Osteoblast (primary cell): ENCODE results near the gene STRIP2. TPM values are rescaled to one million over a fixed set of nuclear protein-coding genes. Genes with fewer than 3 reads are reported as not detected.

ENCODE experiments used
- DNase-seq: peaks from one replicate; pipeline ENCODE4 v3.0.0; 2011; ENCODE audit warnings: low spot score, mixed read lengths; ENCODE audit not compliant: insufficient read length; ENCODE audit errors: missing footprints
- H2AFZ ChIP-seq: 2 replicates; pipeline ENCODE4 v1.6.0; 2011; ENCODE audit warnings: mild to moderate bottlenecking, low read length
- H3K27ac ChIP-seq: 2 replicates; pipeline ENCODE4 v1.5.1; 2011; ENCODE audit warnings: mild to moderate bottlenecking, low read depth, low read length, moderate library complexity
- H3K27me3 ChIP-seq: 2 replicates; pipeline ENCODE4 v1.6.0; 2012; ENCODE audit warnings: mild to moderate bottlenecking, control low read depth, inconsistent platforms, low read length, moderate library complexity; ENCODE audit not compliant: insufficient read depth
- H3K36me3 ChIP-seq: 2 replicates; pipeline ENCODE4 v1.5.1; 2011; ENCODE audit warnings: mild to moderate bottlenecking, low read length, control low read depth, moderate library complexity; ENCODE audit not compliant: insufficient read depth
- H3K4me1 ChIP-seq: 2 replicates; pipeline ENCODE4 v1.5.1; 2011; ENCODE audit warnings: mild to moderate bottlenecking, low read length, control low read depth, moderate library complexity; ENCODE audit not compliant: insufficient read depth
- H3K4me2 ChIP-seq: 2 replicates; pipeline ENCODE4 v1.6.0; 2011; ENCODE audit warnings: mild to moderate bottlenecking, low read length; ENCODE audit not compliant: insufficient read depth
- H3K4me3 ChIP-seq: fragments of 200-600 bp; sonication (generic); 3 replicates; pipeline ENCODE4 v1.5.1; 2012; ENCODE audit warnings: mild to moderate bottlenecking, low read length, inconsistent platforms; ENCODE audit not compliant: insufficient read depth
- H3K79me2 ChIP-seq: 2 replicates; pipeline ENCODE4 v1.6.0; 2012; ENCODE audit warnings: mild to moderate bottlenecking, low read length, control low read depth, inconsistent platforms; ENCODE audit not compliant: insufficient read depth
- H3K9me3 ChIP-seq: 2 replicates; pipeline ENCODE4 v1.5.1; 2011; ENCODE audit warnings: low read depth, low read length, control low read depth
- H4K20me1 ChIP-seq: 2 replicates; pipeline ENCODE4 v1.6.0; 2012; ENCODE audit warnings: mild to moderate bottlenecking, low read length, control low read depth; ENCODE audit not compliant: insufficient read depth
- CTCF ChIP-seq: IDR thresholded peaks from 2 replicates; pipeline ENCODE4 v1.5.1; 2011; ENCODE audit warnings: mild to moderate bottlenecking, low read depth, low read length, moderate library complexity; ENCODE audit errors: extremely low read depth
- total RNA-seq: library from RNA; depleted of rRNA; stranded (reverse); fragments of >200 nt; gene quantifications from 2 replicates; pipeline ENCODE4 v1.2.3, GENCODE V29; 2012

Gene STRIP2
- 8.3 and 19.7 TPM in 2 replicates for total RNA-seq

GRCh38 chr7:129433847-129434674 is at the start of gene STRIP2:
Gene STRIP2 (plus strand): TSS chr7:129434432. CDS start chr7:129434473, 41 bp downstream.
- Histone ChIP-seq H3K27me3 (peaks cover 13% of the 10 kb centered on the region), H4K20me1 (no peaks in the 10 kb centered on the region), H3K4me1 (peaks cover 23% of the 10 kb centered on the region), H3K4me2 (peak within 1 kb of the TSS; percentile 87), H3K36me3 (no peaks in the 10 kb centered on the region), H2AFZ (peak within 1 kb of the TSS; percentile 91), H3K4me3 (peak within 1 kb of the TSS; percentile 76), H3K9me3 (no peaks in the 10 kb centered on the region), H3K27ac (peak within 1 kb of the TSS; percentile 45), H3K79me2 (peaks cover 23% of the 10 kb centered on the region)
- DNase-seq = peak; percentile 98
- TF ChIP-seq CTCF = peak; percentile 9

- Histone ChIP-seq H3K27ac (no peak overlapping the region), H3K4me2 (no peak overlapping the region), H3K79me2 (no peaks in the 10 kb centered on the region), H2AFZ (no peak overlapping the region), H3K4me3 (no peak overlapping the region), H3K36me3 (no peaks in the 10 kb centered on the region), H3K9me3 (no peaks in the 10 kb centered on the region), H3K27me3 (no peaks in the 10 kb centered on the region), H4K20me1 (no peaks in the 10 kb centered on the region), H3K4me1 (no peaks in the 10 kb centered on the region)
- no peak for TF ChIP-seq CTCF
- no peak for DNase-seq
These were observed 49.1 kb upstream of the STRIP2 start for GRCh38 chr7:129385116-129385515.

- Histone ChIP-seq H3K27me3 (no peaks in the 10 kb centered on the region), H3K9me3 (no peaks in the 10 kb centered on the region), H3K4me1 (no peaks in the 10 kb centered on the region), H3K4me2 (no peak overlapping the region), H2AFZ (no peak overlapping the region), H3K79me2 (no peaks in the 10 kb centered on the region), H4K20me1 (no peaks in the 10 kb centered on the region), H3K36me3 (no peaks in the 10 kb centered on the region), H3K27ac (no peak overlapping the region), H3K4me3 (no peak overlapping the region)
- no peak for TF ChIP-seq CTCF
- no peak for DNase-seq
These were observed 48.6 kb upstream of the STRIP2 start for GRCh38 chr7:129385598-129385997.

GRCh38 chr7:129386506-129386905 is 47.7 kb upstream of the STRIP2 start:
- no peaks in the 10 kb centered on the region for H3K27me3 ChIP-seq
- no peak for DNase-seq
- no peaks in the 10 kb centered on the region for H3K79me2 ChIP-seq
- H3K4me3 ChIP-seq = no peak overlapping the region
- no peaks in the 10 kb centered on the region for H3K9me3 ChIP-seq
- no peak overlapping the region for H3K27ac ChIP-seq
- no peak overlapping the region for H3K4me2 ChIP-seq
- H3K4me1 ChIP-seq = no peaks in the 10 kb centered on the region
- no peak overlapping the region for H2AFZ ChIP-seq
- no peaks in the 10 kb centered on the region for H3K36me3 ChIP-seq
- no peaks in the 10 kb centered on the region for H4K20me1 ChIP-seq
- TF ChIP-seq CTCF = no peak
